ENCODE measurements around the gene LRCOL1. TPM values are rescaled to one million over a fixed set of nuclear protein-coding genes. Genes with fewer than 3 reads are reported as not detected.

The LRCOL1 gene
- total and polyA plus RNA-seq, 11 donors, result not detected

- peak in 2 of 4 donors; percentile 9 to 14 for ATAC-seq
- Histone ChIP-seq H3K36me3 (no peaks in the 10 kb centered on the region), H3K4me3 (no peak overlapping the region), H3K9me3 (peaks cover 0 to 31% (median 5%) of the 10 kb centered on the region in 12 donors), H3K4me1 (peaks cover 0 to 11% (median 2%) of the 10 kb centered on the region in 12 donors), H3K27me3 (peaks cover 39 to 61% (median 53%) of the 10 kb centered on the region in 9 donors), H3K27ac (no peak overlapping the region)
- peak in 1 of 5 donors; percentile 44 for DNase-seq
- intact Hi-C loops (cut with DNase I), result loop anchor here in 9 of 10 donors (1.0 to 10.0 kb wide), 6 partner anchors 15 to 463 kb away; no protein-coding TSS in a partner anchor
- 65 to 74% (median 73%) methylated on average over 16 of the region's 16 CpGs for WGBS, 4 donors
- TF ChIP-seq POLR2A (IDR thresholded peaks at IDR 0.05) (no peak), CTCF (IDR thresholded peaks at IDR 0.05) (no peak)
These were observed 5.2 kb upstream of the LRCOL1 start for GRCh38 chr12:132615579-132616038.

GRCh38 chr12:132614861-132615578, 4.6 kb upstream of the LRCOL1 start:
- Histone ChIP-seq H3K4me1 (peaks cover 0 to 17% (median 2%) of the 10 kb centered on the region in 12 donors), H3K36me3 (no peaks in the 10 kb centered on the region), H3K9me3 (peaks cover 0 to 31% (median 5%) of the 10 kb centered on the region in 12 donors), H3K4me3 (no peak overlapping the region), H3K27ac (no peak overlapping the region), H3K27me3 (peaks cover 36 to 61% (median 53%) of the 10 kb centered on the region in 9 donors)
- intact Hi-C loops (cut with DNase I), result loop anchor here (1.0 to 10.0 kb wide), 7 partner anchors 14 to 463 kb away; no protein-coding TSS in a partner anchor
- ATAC-seq (peak; percentile 86 to 94 (median 91)), DNase-seq (peak; percentile 79 to 91 (median 85))
- no peak for TF ChIP-seq POLR2A (IDR thresholded peaks at IDR 0.05)
- peak; percentile 82 to 93 (median 88) for TF ChIP-seq CTCF (IDR thresholded peaks at IDR 0.05)
- WGBS, 4 donors, result 25 to 26% (median 25%) methylated on average over 17 to 18 of the region's 18 CpGs

GRCh38 chr12:132614029-132614428, 3.6 kb upstream of the LRCOL1 start:
- no peak for TF ChIP-seq CTCF (IDR thresholded peaks at IDR 0.05)
- TF ChIP-seq POLR2A (IDR thresholded peaks at IDR 0.05), result no peak
- DNase-seq, result no peak
- Histone ChIP-seq H3K4me3 (no peak overlapping the region), H3K27ac (no peak overlapping the region), H3K36me3 (no peaks in the 10 kb centered on the region), H3K4me1 (peaks cover 0 to 18% (median 2%) of the 10 kb centered on the region in 12 donors), H3K9me3 (peaks cover 0 to 31% (median 5%) of the 10 kb centered on the region in 12 donors), H3K27me3 (peaks cover 29 to 59% (median 49%) of the 10 kb centered on the region in 9 donors)
- 85 to 90% (median 89%) methylated on average over 5 of the region's 5 CpGs for WGBS, 4 donors
- intact Hi-C loops (cut with DNase I), result loop anchor here (1.0 to 10.0 kb wide), 6 partner anchors 13 to 459 kb away; no protein-coding TSS in a partner anchor
- ATAC-seq, result no peak

- DNase-seq, result no peak
- Histone ChIP-seq H3K9me3 (peaks cover 0 to 19% (median 2%) of the 10 kb centered on the region in 12 donors), H3K4me1 (peaks cover 0 to 11% (median 0%) of the 10 kb centered on the region in 12 donors), H3K36me3 (no peaks in the 10 kb centered on the region), H3K27me3 (peaks cover 13 to 57% (median 31%) of the 10 kb centered on the region in 9 donors), H3K4me3 (no peak overlapping the region), H3K27ac (no peak overlapping the region)
- 92 to 93% (median 93%) methylated on average over 10 of the region's 10 CpGs for WGBS, 4 donors
- ATAC-seq, result no peak
- intact Hi-C loops (cut with DNase I), result loop anchor here in 5 of 10 donors (2.0 to 10.0 kb wide), 3 partner anchors 454 to 457 kb away; no protein-coding TSS in a partner anchor
- no peak for TF ChIP-seq POLR2A (IDR thresholded peaks at IDR 0.05)
- no peak for TF ChIP-seq CTCF (IDR thresholded peaks at IDR 0.05)
These were observed 1.2 kb upstream of the LRCOL1 start for GRCh38 chr12:132611620-132612019.
